GM12878 (cell line): ENCODE results near the gene CROCC. TPM values are rescaled to one million over a fixed set of nuclear protein-coding genes. Genes with fewer than 3 reads are reported as not detected.
"Not testable (repeated sequence)": the region's sequence is repeated elsewhere in the genome, so short reads cannot be mapped to it uniquely, and the experiment has no call there.

Source experiments
- ATAC-seq: fragments of 200-7000 bp; cut with Tn5 transposase; 3 replicates; pipeline ENCODE4 v1.9.1; 2020; ENCODE audit warnings: mild to moderate bottlenecking, moderate library complexity
- BruUV-seq: library from RNA; stranded (reverse); fragments of 400-500 nt; replicated peaks from 2 replicates; lab custom pipeline; 2021; lab: Mats Ljungman, UMichigan
- CTCF ChIA-PET: fragments of 300-600 bp; sonication (Branson Sonifier 250); formaldehyde crosslinking; extraction: SDS; loops from one replicate; lab custom pipeline; 2021; ENCODE audit warnings: inconsistent platforms; lab: Yijun Ruan, JAX
- POLR2A ChIA-PET: fragments of 350-600 bp; formaldehyde crosslinking; extraction: SDS; loops from one replicate; lab custom pipeline; 2021; ENCODE audit warnings: inconsistent platforms; lab: Charles Lee
- RAD21 ChIA-PET: fragments of 300-600 bp; sonication (Branson Sonifier 250); formaldehyde crosslinking; loops from one replicate; lab custom pipeline; 2023; ENCODE audit warnings: antibody characterized with exemption; ENCODE audit not compliant: unreplicated experiment; lab: Charles Lee
- SMC1A ChIA-PET: fragments of 300-600 bp; sonication (Branson Sonifier 250); formaldehyde crosslinking; loops from one replicate; lab custom pipeline; 2023; ENCODE audit not compliant: unreplicated experiment, uncharacterized antibody; lab: Charles Lee
- DNase-seq: peaks from one replicate; pipeline ENCODE4 v3.0.0-alpha.2; 2011; ENCODE audit warnings: low read depth, low spot score
- FAIRE-seq: peaks from 3 replicates; lab custom pipeline; 2011; peaks lifted over from hg19 to GRCh38; lab: Jason Lieb, UNC
- H2AFZ ChIP-seq: 2 replicates; pipeline ENCODE4 v1.6.0; 2011; ENCODE audit warnings: low read depth, low read length, control low read depth; ENCODE audit not compliant: control insufficient read depth
- H3K27ac ChIP-seq: 2 replicates; pipeline ENCODE4 v1.5.1; 2011; ENCODE audit warnings: control low read depth; ENCODE audit not compliant: control insufficient read depth, insufficient read depth
- H3K27me3 ChIP-seq, 2 experiments: replicated peaks in 1 of 2; 2 replicates each; pipeline versions ENCODE4 v1.6.0 to v1.6.1; 2011; ENCODE audit warnings: low read length in 1 of 2; ENCODE audit not compliant: control insufficient read depth in 2 of 2, insufficient read depth in 2 of 2
- H3K36me3 ChIP-seq, 2 experiments: 2 replicates each; pipeline ENCODE4 v1.5.1; 2011; ENCODE audit warnings: low read length in 1 of 2; ENCODE audit not compliant: control insufficient read depth in 2 of 2, insufficient read depth in 2 of 2
- H3K4me1 ChIP-seq: 2 replicates; pipeline ENCODE4 v1.6.1; 2011; ENCODE audit warnings: mild to moderate bottlenecking, low read length, moderate library complexity, mixed read lengths; ENCODE audit not compliant: control insufficient read depth, insufficient read depth
- H3K4me2 ChIP-seq: 2 replicates; pipeline ENCODE4 v1.6.0; 2011; ENCODE audit warnings: control low read depth; ENCODE audit not compliant: control insufficient read depth, insufficient read depth
- H3K4me3 ChIP-seq: fragments of 200-600 bp; sonication (generic); 2 replicates; pipeline ENCODE4 v1.5.1; 2016
- H3K79me2 ChIP-seq: 2 replicates; pipeline ENCODE4 v1.6.0; 2011; ENCODE audit warnings: low read length; ENCODE audit not compliant: control insufficient read depth, insufficient read depth
- H3K9ac ChIP-seq: 2 replicates; pipeline ENCODE4 v1.8.0; 2011; ENCODE audit warnings: low read length, control low read depth, mixed read lengths; ENCODE audit not compliant: control insufficient read depth, insufficient read depth
- H3K9me3 ChIP-seq: replicated peaks from 3 replicates; pipeline ENCODE4 v1.5.1; 2011; ENCODE audit warnings: mild to moderate bottlenecking, low read length; ENCODE audit not compliant: control insufficient read depth, insufficient read depth
- H4K20me1 ChIP-seq: 2 replicates; pipeline ENCODE4 v1.6.0; 2011; ENCODE audit not compliant: control insufficient read depth, insufficient read depth
- whole genome bisulfite sequencing: methylation state at CpG from one replicate; pipeline ENCODE4 v1.1.6; 2016; ENCODE audit warnings: low lambda C conversion rate; ENCODE audit not compliant: insufficient replicate concordance, insufficient coverage; ENCODE audit errors: missing lambda C conversion rate; 5-methylcytosine and 5-hydroxymethylcytosine counted together
- in situ Hi-C: fragments of 300-500 bp; cut with MboI; formaldehyde crosslinking; loops from 9 replicates; pipeline ENCODE4 v1.14.3; 2018; ENCODE audit warnings: mixed read lengths
- intact Hi-C: fragments of 100-400 bp; cut with micrococcal nuclease; formaldehyde crosslinking; loops from one replicate; pipeline ENCODE4 v1.14.2; 2022; ENCODE audit not compliant: unreplicated experiment
- polyA plus RNA-seq, 11 experiments: library from polyadenylated mRNA; depleted of rRNA in 4 of 11; unstranded in 6 of 11; stranded (reverse) in 5 of 11; fragments of >200 nt; fragmentation: Nextera tagmentation in 4 of 11; fragmentation: Illumina TruSeq in 1 of 11; extraction: Ambion mirVana in 4 of 11; extraction: Trizol in 1 of 11; gene quantifications; 1 replicate in 1 of 11; 2 replicates in 10 of 11; pipeline versions ENCODE4 v1.2.1 to v1.2.3, GENCODE V29; 2011 to 2016; ENCODE audit warnings: inconsistent platforms in 2 of 11, missing spikeins in 2 of 11, low read depth in 1 of 11
- total RNA-seq, 4 experiments: library from RNA; depleted of rRNA in 3 of 4; stranded (reverse); fragments of >200 nt in 3 of 4; fragmentation: Illumina TruSeq in 1 of 4; extraction: Trizol in 1 of 4; gene quantifications; 2 replicates each; pipeline versions ENCODE4 v1.2.1 to v1.2.3, GENCODE V29; 2013 to 2021

CROCC gene
- total and polyA plus RNA-seq, 10 of the 15 experiments (the other 5 are each of a cell fraction or from before 2014, with no cell fraction given) = 0.04 to 5.5 (median 2.3) TPM

GRCh38 chr1:16890539-16891021 lies 31.2 kb upstream of the CROCC start:
- H2AFZ ChIP-seq, intact Hi-C loops, H3K27me3 ChIP-seq, SMC1A ChIA-PET, H3K36me3 ChIP-seq, H3K27ac ChIP-seq, CTCF ChIA-PET, H3K9ac ChIP-seq, H3K4me1 ChIP-seq, H3K4me2 ChIP-seq, H3K9me3 ChIP-seq, POLR2A ChIA-PET, BruUV-seq, H3K79me2 ChIP-seq, in situ Hi-C loops, DNase-seq, RAD21 ChIA-PET, ATAC-seq, H4K20me1 ChIP-seq, H3K4me3 ChIP-seq, FAIRE-seq: not testable (repeated sequence)
- 23% methylated on average over 5 of the region's 5 CpGs for WGBS

GRCh38 chr1:16891057-16891456 lies 30.7 kb upstream of the CROCC start:
- H3K27ac ChIP-seq, SMC1A ChIA-PET, ATAC-seq, H3K4me2 ChIP-seq, H3K9ac ChIP-seq, H2AFZ ChIP-seq, H3K4me3 ChIP-seq, CTCF ChIA-PET, DNase-seq, H3K27me3 ChIP-seq, H3K79me2 ChIP-seq, RAD21 ChIA-PET, BruUV-seq, in situ Hi-C loops, H3K4me1 ChIP-seq, intact Hi-C loops, POLR2A ChIA-PET, H3K9me3 ChIP-seq, FAIRE-seq, H3K36me3 ChIP-seq, H4K20me1 ChIP-seq: not testable (repeated sequence)
- 8% methylated on average over 4 of the region's 4 CpGs for WGBS

- FAIRE-seq, H3K4me2 ChIP-seq, DNase-seq, H3K79me2 ChIP-seq, H3K9me3 ChIP-seq, BruUV-seq, H3K9ac ChIP-seq, SMC1A ChIA-PET, H3K36me3 ChIP-seq, H2AFZ ChIP-seq, intact Hi-C loops, H3K27ac ChIP-seq, H4K20me1 ChIP-seq, in situ Hi-C loops, ATAC-seq, POLR2A ChIA-PET, H3K4me3 ChIP-seq, RAD21 ChIA-PET, H3K4me1 ChIP-seq, H3K27me3 ChIP-seq: not testable (repeated sequence)
- CTCF ChIA-PET = interaction anchor here (0.7 kb wide), 1 partner anchor 374 kb away, joined by 3 read pairs; no protein-coding TSS in a partner anchor
- whole genome bisulfite sequencing = 58% methylated on average over 5 of the region's 6 CpGs
Measured at GRCh38 chr1:16892978-16893525, 28.7 kb upstream of the CROCC start.

- BruUV-seq, SMC1A ChIA-PET, H3K9ac ChIP-seq, H3K4me1 ChIP-seq, POLR2A ChIA-PET, H3K27ac ChIP-seq, DNase-seq, H3K4me2 ChIP-seq, ATAC-seq, CTCF ChIA-PET, H3K79me2 ChIP-seq, RAD21 ChIA-PET, intact Hi-C loops, H3K27me3 ChIP-seq, FAIRE-seq, H3K36me3 ChIP-seq, in situ Hi-C loops, H4K20me1 ChIP-seq, H3K9me3 ChIP-seq, H3K4me3 ChIP-seq, H2AFZ ChIP-seq: not testable (repeated sequence)
- 17% methylated on average over 4 of the region's 4 CpGs for whole genome bisulfite sequencing
Measured at GRCh38 chr1:16893796-16894195, 27.9 kb upstream of the CROCC start.
